Measurements from ENCODE around the gene ERAS.

GRCh38 chrX:48854898-48855297 lies 28.6 kb downstream of the ERAS start:
- TF ChIP-seq POLR2A (IDR thresholded peaks at IDR 0.05) (no peak), CTCF (IDR thresholded peaks at IDR 0.05 in 8 of 11, conservative IDR thresholded peaks at IDR 0.05 in 3 of 11) (peak in 2 of 11 experiments; percentile 11), POLR2AphosphoS5 (IDR thresholded peaks at IDR 0.05) (no peak)
